Spleen (tissue), 7 donors: Measurements from ENCODE around the gene FBXO3.

Experiments
- CTCF ChIP-seq, 11 experiments: fragments of 200-600 bp in 7 of 11; fragments of 450-650 bp in 4 of 11; sonication (generic) in 4 of 11; IDR thresholded peaks in 8 of 11; conservative IDR thresholded peaks in 3 of 11; 1 replicate in 7 of 11; 2 replicates in 4 of 11; pipeline versions ENCODE4 v1.4.0 to v1.8.0; 2016 to 2021; ENCODE audit warnings: antibody characterized with exemption in 11 of 11, inconsistent platforms in 4 of 11, mild to moderate bottlenecking in 1 of 11
- POLR2A ChIP-seq, 3 donors: fragments of 450-650 bp; IDR thresholded peaks; one replicate each; pipeline ENCODE4 v1.5.1; 2017; ENCODE audit warnings: antibody characterized with exemption in 3 of 3, mild to moderate bottlenecking in 1 of 3
- POLR2AphosphoS5 ChIP-seq, 3 donors: sonication (generic); formaldehyde crosslinking; IDR thresholded peaks; one replicate each; pipeline ENCODE4 v1.5.1; 2017; ENCODE audit warnings: antibody characterized with exemption in 3 of 3
- donor health status: DM: no; HTN: no; CAD: no; lungs with moderate emphysema.
- donor health status: DM: no; HTN: no; CAD: no.
- donor health status: DM: no; HTN: no; CAD: no.

DNA sequence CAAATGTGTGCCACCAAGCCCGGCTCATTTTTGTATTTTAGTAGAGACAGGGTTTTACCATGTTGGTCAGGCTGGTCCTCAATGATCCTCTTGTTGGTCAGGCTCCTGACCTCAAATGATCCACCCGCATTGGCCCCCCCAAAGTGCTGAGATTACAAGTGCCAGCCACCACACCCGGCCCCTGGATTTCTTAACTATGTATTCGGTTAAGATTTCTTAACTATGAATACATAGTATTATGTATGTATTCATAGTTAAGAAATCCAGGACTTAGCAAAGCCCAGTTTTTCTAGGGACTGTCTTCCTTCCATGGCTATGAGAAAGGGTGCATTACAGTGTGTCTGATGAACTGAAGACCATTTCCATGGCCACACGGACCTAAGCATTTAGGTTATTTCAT, 75.4 kb downstream of the FBXO3 start:
- TF ChIP-seq CTCF (IDR thresholded peaks at IDR 0.05 in 8 of 11, conservative IDR thresholded peaks at IDR 0.05 in 3 of 11), result no peak
- TF ChIP-seq POLR2A (IDR thresholded peaks at IDR 0.05), result no peak
- TF ChIP-seq POLR2AphosphoS5 (IDR thresholded peaks at IDR 0.05), result no peak
